ENCODE measurements around the gene TRIM41.

Gene TRIM41

DNA sequence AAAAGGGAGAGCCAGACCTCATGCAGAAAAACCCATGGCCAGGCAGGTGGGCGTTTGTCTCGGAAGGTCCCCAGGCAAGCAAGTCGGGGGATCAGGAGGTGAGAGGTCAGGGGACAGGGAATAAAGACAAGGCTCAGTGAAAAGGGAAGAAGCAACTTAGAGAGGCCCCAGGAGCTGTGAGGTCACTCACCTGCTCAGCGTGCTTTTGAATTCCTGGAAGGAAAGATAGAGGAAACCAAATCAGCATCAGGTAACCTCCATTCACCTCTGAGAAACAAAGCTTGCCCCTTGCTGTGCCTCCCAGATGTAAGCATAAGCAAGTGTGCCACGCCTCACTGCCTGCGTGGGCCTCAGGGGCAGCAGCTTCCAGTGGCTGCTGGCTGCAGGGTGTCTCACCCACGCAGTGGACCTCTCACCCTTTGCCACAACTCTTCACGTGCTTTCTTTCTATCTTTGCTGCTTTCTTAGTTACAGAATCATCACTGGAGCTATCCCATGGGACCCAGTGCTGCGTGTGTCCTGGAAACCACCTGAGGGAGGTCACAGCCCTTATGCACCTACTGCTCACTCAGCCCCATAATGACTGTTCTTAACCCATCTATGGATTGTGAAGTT lies 24.1 kb upstream of the TRIM41 start:
- Histone ChIP-seq H3F3A (ENCODE audit: insufficient read depth, low read length) (no peaks in the 10 kb centered on the region), H3K79me2 (ENCODE audit: insufficient read depth, low read length) (no peaks in the 10 kb centered on the region), H3K4me3 (ENCODE audit: low read depth, low read length, poor library complexity, severe bottlenecking) (no peak overlapping the region), H3K27ac (ENCODE audit: low read depth, low read length, poor library complexity, severe bottlenecking) (no peak overlapping the region), H4K20me1 (ENCODE audit: insufficient read depth, low read length) (no peaks in the 10 kb centered on the region), H3K4me2 (ENCODE audit: low read length) (no peak overlapping the region), H3K36me3 (ENCODE audit: insufficient read depth, low read length) (no peaks in the 10 kb centered on the region), H3K9ac (ENCODE audit: low read length) (no peak overlapping the region), H3K27me3 (ENCODE audit: insufficient read depth, low read length) (peaks cover 14% of the 10 kb centered on the region), H2AFZ (ENCODE audit: low read length) (no peak overlapping the region), H3K4me1 (ENCODE audit: insufficient read depth, low read length, severe bottlenecking) (peaks cover 4% of the 10 kb centered on the region), H3K9me2 (ENCODE audit: low read depth, low read length) (no peaks in the 10 kb centered on the region), H3K9me3 (ENCODE audit: low read length) (no peaks in the 10 kb centered on the region)
- no peak for TF ChIP-seq EZH2 (IDR thresholded peaks at IDR 0.05; ENCODE audit: borderline replicate concordance, low read length)
- TF ChIP-seq, protein P1, sequence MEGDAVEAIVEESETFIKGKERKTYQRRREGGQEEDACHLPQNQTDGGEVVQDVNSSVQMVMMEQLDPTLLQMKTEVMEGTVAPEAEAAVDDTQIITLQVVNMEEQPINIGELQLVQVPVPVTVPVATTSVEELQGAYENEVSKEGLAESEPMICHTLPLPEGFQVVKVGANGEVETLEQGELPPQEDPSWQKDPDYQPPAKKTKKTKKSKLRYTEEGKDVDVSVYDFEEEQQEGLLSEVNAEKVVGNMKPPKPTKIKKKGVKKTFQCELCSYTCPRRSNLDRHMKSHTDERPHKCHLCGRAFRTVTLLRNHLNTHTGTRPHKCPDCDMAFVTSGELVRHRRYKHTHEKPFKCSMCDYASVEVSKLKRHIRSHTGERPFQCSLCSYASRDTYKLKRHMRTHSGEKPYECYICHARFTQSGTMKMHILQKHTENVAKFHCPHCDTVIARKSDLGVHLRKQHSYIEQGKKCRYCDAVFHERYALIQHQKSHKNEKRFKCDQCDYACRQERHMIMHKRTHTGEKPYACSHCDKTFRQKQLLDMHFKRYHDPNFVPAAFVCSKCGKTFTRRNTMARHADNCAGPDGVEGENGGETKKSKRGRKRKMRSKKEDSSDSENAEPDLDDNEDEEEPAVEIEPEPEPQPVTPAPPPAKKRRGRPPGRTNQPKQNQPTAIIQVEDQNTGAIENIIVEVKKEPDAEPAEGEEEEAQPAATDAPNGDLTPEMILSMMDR (IDR thresholded peaks at IDR 0.05; ENCODE audit: low read length), result no peak

DNA sequence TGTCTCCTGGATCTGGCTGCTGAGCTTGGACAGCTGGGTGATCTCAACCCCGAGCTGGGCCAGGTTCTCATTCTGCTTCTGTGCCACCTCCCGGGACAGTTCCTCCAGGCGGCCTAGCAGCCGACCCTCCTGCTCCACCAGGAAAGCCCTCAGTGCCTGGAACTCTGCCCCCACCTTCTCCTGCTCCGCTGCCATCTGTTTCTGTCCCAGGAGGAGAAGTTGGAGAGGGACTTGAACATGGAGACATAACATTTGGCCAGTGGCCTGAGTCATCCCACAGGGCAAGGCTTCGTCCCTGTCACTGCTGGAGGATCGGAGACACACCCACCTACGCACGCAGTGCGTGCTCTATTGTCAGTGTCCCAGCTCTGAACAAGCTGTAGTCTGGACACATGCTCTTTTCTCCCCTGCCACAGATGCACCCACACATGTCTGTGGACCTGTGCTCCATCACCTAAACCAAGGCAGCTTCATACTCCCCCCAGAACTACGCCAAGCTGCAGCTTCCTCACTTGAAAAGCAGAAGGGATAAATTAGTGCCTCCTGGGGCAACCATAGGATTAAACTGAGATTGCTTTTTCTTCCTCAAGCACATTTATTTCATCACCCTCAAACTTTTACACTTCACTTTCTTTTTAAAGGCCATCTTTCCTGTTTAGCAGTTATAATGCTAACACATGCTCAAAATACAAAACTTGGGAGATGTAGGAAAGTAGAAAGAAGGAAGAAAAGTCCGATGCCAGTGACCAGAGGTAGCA lies 23.0 kb upstream of the TRIM41 start:
- peaks cover 14% of the 10 kb centered on the region for H3K4me1 ChIP-seq (ENCODE audit: insufficient read depth, low read length, severe bottlenecking)
- no peaks in the 10 kb centered on the region for H3F3A ChIP-seq (ENCODE audit: insufficient read depth, low read length)
- H3K36me3 ChIP-seq (ENCODE audit: insufficient read depth, low read length), result no peaks in the 10 kb centered on the region
- H3K9me2 ChIP-seq (ENCODE audit: low read depth, low read length), result no peaks in the 10 kb centered on the region
- H3K79me2 ChIP-seq (ENCODE audit: insufficient read depth, low read length), result no peaks in the 10 kb centered on the region
- TF ChIP-seq, protein P1 (IDR thresholded peaks at IDR 0.05; ENCODE audit: low read length), result no peak
- TF ChIP-seq EZH2 (IDR thresholded peaks at IDR 0.05; ENCODE audit: borderline replicate concordance, low read length), result no peak
- no peak overlapping the region for H3K9ac ChIP-seq (ENCODE audit: low read length)
- no peaks in the 10 kb centered on the region for H4K20me1 ChIP-seq (ENCODE audit: insufficient read depth, low read length)
- H3K4me2 ChIP-seq (ENCODE audit: low read length), result no peak overlapping the region
- H2AFZ ChIP-seq (ENCODE audit: low read length), result no peak overlapping the region
- H3K27me3 ChIP-seq (ENCODE audit: insufficient read depth, low read length), result peaks cover 14% of the 10 kb centered on the region
- no peaks in the 10 kb centered on the region for H3K9me3 ChIP-seq (ENCODE audit: low read length)
- no peak overlapping the region for H3K27ac ChIP-seq (ENCODE audit: low read depth, low read length, poor library complexity, severe bottlenecking)
- no peak overlapping the region for H3K4me3 ChIP-seq (ENCODE audit: low read depth, low read length, poor library complexity, severe bottlenecking)

DNA sequence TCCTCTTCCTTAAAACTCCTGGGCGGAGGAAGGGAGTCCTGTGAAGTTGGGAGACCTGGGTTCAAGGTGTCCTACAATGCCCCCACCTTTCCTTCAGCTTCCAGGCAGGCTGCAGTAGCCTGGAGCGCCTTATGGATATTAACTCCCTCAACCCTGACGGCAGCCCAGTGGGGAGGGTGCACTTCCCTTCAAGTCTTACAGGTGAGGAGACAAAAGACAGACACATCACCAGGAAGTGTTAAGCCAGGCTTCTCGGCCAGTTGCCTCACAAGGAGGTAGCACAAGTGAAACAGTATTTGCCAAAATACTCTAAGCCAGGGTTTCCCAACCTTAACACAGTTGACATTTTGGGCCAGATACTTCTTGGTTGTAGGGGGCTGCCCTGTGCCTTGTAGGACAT lies 22.3 kb upstream of the TRIM41 start:
- Histone ChIP-seq H3K79me2 (ENCODE audit: insufficient read depth, low read length) (no peaks in the 10 kb centered on the region), H3K27me3 (ENCODE audit: insufficient read depth, low read length) (peaks cover 14% of the 10 kb centered on the region), H3K27ac (ENCODE audit: low read depth, low read length, poor library complexity, severe bottlenecking) (no peak overlapping the region), H3K36me3 (ENCODE audit: insufficient read depth, low read length) (no peaks in the 10 kb centered on the region), H3K9ac (ENCODE audit: low read length) (no peak overlapping the region), H3F3A (ENCODE audit: insufficient read depth, low read length) (no peaks in the 10 kb centered on the region), H3K9me2 (ENCODE audit: low read depth, low read length) (no peaks in the 10 kb centered on the region), H3K9me3 (ENCODE audit: low read length) (no peaks in the 10 kb centered on the region), H3K4me2 (ENCODE audit: low read length) (no peak overlapping the region), H3K4me1 (ENCODE audit: insufficient read depth, low read length, severe bottlenecking) (peaks cover 21% of the 10 kb centered on the region), H2AFZ (ENCODE audit: low read length) (no peak overlapping the region), H3K4me3 (ENCODE audit: low read depth, low read length, poor library complexity, severe bottlenecking) (no peak overlapping the region), H4K20me1 (ENCODE audit: insufficient read depth, low read length) (no peaks in the 10 kb centered on the region)
- TF ChIP-seq, protein P1 (IDR thresholded peaks at IDR 0.05; ENCODE audit: low read length), result no peak
- no peak for TF ChIP-seq EZH2 (IDR thresholded peaks at IDR 0.05; ENCODE audit: borderline replicate concordance, low read length)

Data from OCI-LY1 (cell line).